Measurements from ENCODE around the gene AFDN. TPM values are rescaled to one million over a fixed set of nuclear protein-coding genes. Genes with fewer than 3 reads are reported as not detected.

Gene AFDN
- polyA plus RNA-seq, 1 of the 3 experiments (the other 2 are of a cell fraction): 25.1 TPM

DNA sequence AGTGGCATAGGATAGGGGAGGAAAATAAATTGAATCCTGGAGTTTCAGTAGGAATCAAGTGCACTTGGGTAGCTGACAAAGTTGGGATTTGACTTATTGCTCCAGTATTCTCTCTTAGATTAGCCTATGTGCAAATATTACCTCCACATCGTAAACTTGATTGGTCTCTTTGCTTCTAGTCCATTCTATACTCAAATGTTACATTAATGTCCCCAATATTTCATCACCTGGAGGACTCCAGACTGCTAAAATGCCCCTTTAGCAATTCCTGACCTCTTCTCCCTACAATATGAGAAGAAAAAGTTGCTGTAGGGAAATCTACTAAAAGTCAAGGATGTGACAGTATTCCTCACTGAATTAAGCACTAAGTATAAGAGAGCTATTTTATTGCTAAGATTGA is 16.3 kb downstream of the AFDN start (continued):
- TF ChIP-seq NRF1 (IDR thresholded peaks at IDR 0.05; ENCODE audit: low read depth, low read length): no peak
- no peak for TF ChIP-seq RXRA (IDR thresholded peaks at IDR 0.05; ENCODE audit: borderline replicate concordance, low read depth)
- TF ChIP-seq SMC3 (IDR thresholded peaks at IDR 0.05; ENCODE audit: low read depth, low read length): no peak

GRCh38 chr6:167845856-167846255 is 19.1 kb downstream of the AFDN start:
- 90% methylated on average over 4 of the region's 4 CpGs for WGBS (ENCODE audit: low lambda C conversion rate)
- DNase-seq: no peak
- no peaks in the 10 kb centered on the region for H3K27me3 ChIP-seq (ENCODE audit: insufficient read depth)
- no peak overlapping the region for H3K9ac ChIP-seq
- H3F3A ChIP-seq (replicated peaks; ENCODE audit: insufficient read depth): peaks cover 14% of the 10 kb centered on the region
- ChIA-PET CTCF (no interaction called here), POLR2A (no interaction called here)
- H4K20me1 ChIP-seq (ENCODE audit: insufficient read depth): peaks cover 36% of the 10 kb centered on the region
- no peaks in the 10 kb centered on the region for H3K9me3 ChIP-seq
- no peaks in the 10 kb centered on the region for H3K36me3 ChIP-seq (replicated peaks in 1 of 2; ENCODE audit: control insufficient read depth in 1 of 2, insufficient read depth in 2 of 2, low read length in 1 of 2)
- peaks cover 64% of the 10 kb centered on the region for H3K79me2 ChIP-seq (ENCODE audit: insufficient read depth)
- H3K9me2 ChIP-seq: no peaks in the 10 kb centered on the region
- H3K27ac ChIP-seq (ENCODE audit: low read depth in 2 of 2, low read length in 1 of 2): no peak overlapping the region
- H3K4me3 ChIP-seq (ENCODE audit: low read depth in 2 of 2, low read length in 1 of 2): no peak overlapping the region
- no peak overlapping the region for H3K4me2 ChIP-seq
- TF ChIP-seq FOSL2 (IDR thresholded peaks at IDR 0.05; ENCODE audit: borderline replicate concordance, low read depth): no peak
- no peak for TF ChIP-seq EZH2phosphoT487 (IDR thresholded peaks at IDR 0.05; ENCODE audit: borderline replicate concordance, low read depth)
- TF ChIP-seq REST (IDR thresholded peaks at IDR 0.05; ENCODE audit: low read depth, low read length): no peak
- no peak for TF ChIP-seq MXI1 (IDR thresholded peaks at IDR 0.05; ENCODE audit: low read depth, low read length)
- no peak for TF ChIP-seq GATA2 (CRISPR knock-in tag; IDR thresholded peaks at IDR 0.05)
- TF ChIP-seq USF1 (IDR thresholded peaks at IDR 0.05; ENCODE audit: borderline replicate concordance, low read depth): no peak
- no peak for TF ChIP-seq RXRA (IDR thresholded peaks at IDR 0.05; ENCODE audit: borderline replicate concordance, low read depth)
- TF ChIP-seq EP300 (IDR thresholded peaks at IDR 0.05; ENCODE audit: borderline replicate concordance in 1 of 2, low read depth in 1 of 2, low read length in 1 of 2): no peak
- TF ChIP-seq, protein P1, sequence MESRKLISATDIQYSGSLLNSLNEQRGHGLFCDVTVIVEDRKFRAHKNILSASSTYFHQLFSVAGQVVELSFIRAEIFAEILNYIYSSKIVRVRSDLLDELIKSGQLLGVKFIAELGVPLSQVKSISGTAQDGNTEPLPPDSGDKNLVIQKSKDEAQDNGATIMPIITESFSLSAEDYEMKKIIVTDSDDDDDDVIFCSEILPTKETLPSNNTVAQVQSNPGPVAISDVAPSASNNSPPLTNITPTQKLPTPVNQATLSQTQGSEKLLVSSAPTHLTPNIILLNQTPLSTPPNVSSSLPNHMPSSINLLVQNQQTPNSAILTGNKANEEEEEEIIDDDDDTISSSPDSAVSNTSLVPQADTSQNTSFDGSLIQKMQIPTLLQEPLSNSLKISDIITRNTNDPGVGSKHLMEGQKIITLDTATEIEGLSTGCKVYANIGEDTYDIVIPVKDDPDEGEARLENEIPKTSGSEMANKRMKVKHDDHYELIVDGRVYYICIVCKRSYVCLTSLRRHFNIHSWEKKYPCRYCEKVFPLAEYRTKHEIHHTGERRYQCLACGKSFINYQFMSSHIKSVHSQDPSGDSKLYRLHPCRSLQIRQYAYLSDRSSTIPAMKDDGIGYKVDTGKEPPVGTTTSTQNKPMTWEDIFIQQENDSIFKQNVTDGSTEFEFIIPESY (IDR thresholded peaks at IDR 0.05; ENCODE audit: borderline replicate concordance, low read depth): no peak
- no peak for TF ChIP-seq NFIC (IDR thresholded peaks at IDR 0.05; ENCODE audit: borderline replicate concordance)
- no peak for TF ChIP-seq PBX3 (IDR thresholded peaks at IDR 0.05)
- no peak for TF ChIP-seq MEF2A (IDR thresholded peaks at IDR 0.05; ENCODE audit: borderline replicate concordance, low read depth)
- no peak for TF ChIP-seq JUND (IDR thresholded peaks at IDR 0.05)
- TF ChIP-seq YY1 (IDR thresholded peaks at IDR 0.05; ENCODE audit: low read depth): no peak
- TF ChIP-seq FOXM1 (IDR thresholded peaks at IDR 0.05; ENCODE audit: low read depth): no peak
- TF ChIP-seq TCF12 (IDR thresholded peaks at IDR 0.05): no peak
- no peak for TF ChIP-seq ELF1 (IDR thresholded peaks at IDR 0.05)
- H3K4me1 ChIP-seq (ENCODE audit: control insufficient read depth in 1 of 2, insufficient read depth in 2 of 2, low read depth in 1 of 2, low read length in 1 of 2): peaks cover 6 to 21% of the 10 kb centered on the region in 2 experiments; a peak in 3 of 4 replicates
- H2AFZ ChIP-seq (ENCODE audit: low read depth): no peak overlapping the region
